Stimulated activated CD8-positive, alpha-beta memory T cell treated with anti-CD3 and anti-CD28 coated beads, Interleukin-12 subunit alpha, Interleukin-12 subunit beta, amount 100 ng/mL, for 24 hours (primary cell): Measurements from ENCODE around the gene SDK1.
"Not testable (repeated sequence)": the region's sequence is repeated elsewhere in the genome, so short reads cannot be mapped to it uniquely, and the experiment has no call there.

Experiments
- DNase-seq: peaks from one replicate; pipeline ENCODE4 v3.0.0-alpha.2; 2020; ENCODE audit errors: extremely low read depth

The SDK1 gene

GRCh38 chr7:4245135-4245865 lies 944.2 kb downstream of the SDK1 start:
- DNase-seq = no peak

- no peak for DNase-seq
Observed at GRCh38 chr7:4245866-4246470, 944.9 kb downstream of the SDK1 start.

GRCh38 chr7:4246536-4246935 lies 945.5 kb downstream of the SDK1 start:
- no peak for DNase-seq

GRCh38 chr7:4247106-4247876 lies 946.2 kb downstream of the SDK1 start:
- DNase-seq = no peak

- no peak for DNase-seq
Observed at GRCh38 chr7:4248295-4248694, 947.2 kb downstream of the SDK1 start.

GRCh38 chr7:4249241-4249640 lies 948.2 kb downstream of the SDK1 start:
- no peak for DNase-seq

GRCh38 chr7:4255336-4255735 lies 954.3 kb downstream of the SDK1 start:
- DNase-seq = no peak

- DNase-seq = no peak
Observed at GRCh38 chr7:4256286-4256685, 955.2 kb downstream of the SDK1 start.

- no peak for DNase-seq
Observed at GRCh38 chr7:4257146-4258111, 956.4 kb downstream of the SDK1 start.

- DNase-seq = not testable (repeated sequence)
Observed at GRCh38 chr7:4260116-4260515, 959.1 kb downstream of the SDK1 start.

GRCh38 chr7:4260867-4261600 lies 960.0 kb downstream of the SDK1 start:
- no peak for DNase-seq

GRCh38 chr7:4261601-4261960 lies 960.5 kb downstream of the SDK1 start:
- DNase-seq = no peak

- not testable (repeated sequence) for DNase-seq
Observed at GRCh38 chr7:4264206-4264605, 963.2 kb downstream of the SDK1 start.

GRCh38 chr7:4265066-4265465 lies 964.0 kb downstream of the SDK1 start:
- no peak for DNase-seq

GRCh38 chr7:4265676-4266075 lies 964.6 kb downstream of the SDK1 start:
- DNase-seq = no peak

GRCh38 chr7:4266270-4267040 lies 965.4 kb downstream of the SDK1 start:
- DNase-seq = no peak

- DNase-seq = no peak
Observed at GRCh38 chr7:4267341-4268039, 966.4 kb downstream of the SDK1 start.

- no peak for DNase-seq
Observed at GRCh38 chr7:4268040-4268965, 967.3 kb downstream of the SDK1 start.

- no peak for DNase-seq
Observed at GRCh38 chr7:4269086-4269485, 968.0 kb downstream of the SDK1 start.
